Hepatic stellate cell (primary cell): ENCODE data around the gene OR1K1.
"Not testable (repeated sequence)": the region's sequence is repeated elsewhere in the genome, so short reads cannot be mapped to it uniquely, and the experiment has no call there.

ENCODE experiments used
- DNase-seq: peaks from one replicate; pipeline ENCODE4 v3.0.0; 2011; ENCODE audit warnings: low spot score

The OR1K1 gene, protein sequence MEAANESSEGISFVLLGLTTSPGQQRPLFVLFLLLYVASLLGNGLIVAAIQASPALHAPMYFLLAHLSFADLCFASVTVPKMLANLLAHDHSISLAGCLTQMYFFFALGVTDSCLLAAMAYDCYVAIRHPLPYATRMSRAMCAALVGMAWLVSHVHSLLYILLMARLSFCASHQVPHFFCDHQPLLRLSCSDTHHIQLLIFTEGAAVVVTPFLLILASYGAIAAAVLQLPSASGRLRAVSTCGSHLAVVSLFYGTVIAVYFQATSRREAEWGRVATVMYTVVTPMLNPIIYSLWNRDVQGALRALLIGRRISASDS

DNA sequence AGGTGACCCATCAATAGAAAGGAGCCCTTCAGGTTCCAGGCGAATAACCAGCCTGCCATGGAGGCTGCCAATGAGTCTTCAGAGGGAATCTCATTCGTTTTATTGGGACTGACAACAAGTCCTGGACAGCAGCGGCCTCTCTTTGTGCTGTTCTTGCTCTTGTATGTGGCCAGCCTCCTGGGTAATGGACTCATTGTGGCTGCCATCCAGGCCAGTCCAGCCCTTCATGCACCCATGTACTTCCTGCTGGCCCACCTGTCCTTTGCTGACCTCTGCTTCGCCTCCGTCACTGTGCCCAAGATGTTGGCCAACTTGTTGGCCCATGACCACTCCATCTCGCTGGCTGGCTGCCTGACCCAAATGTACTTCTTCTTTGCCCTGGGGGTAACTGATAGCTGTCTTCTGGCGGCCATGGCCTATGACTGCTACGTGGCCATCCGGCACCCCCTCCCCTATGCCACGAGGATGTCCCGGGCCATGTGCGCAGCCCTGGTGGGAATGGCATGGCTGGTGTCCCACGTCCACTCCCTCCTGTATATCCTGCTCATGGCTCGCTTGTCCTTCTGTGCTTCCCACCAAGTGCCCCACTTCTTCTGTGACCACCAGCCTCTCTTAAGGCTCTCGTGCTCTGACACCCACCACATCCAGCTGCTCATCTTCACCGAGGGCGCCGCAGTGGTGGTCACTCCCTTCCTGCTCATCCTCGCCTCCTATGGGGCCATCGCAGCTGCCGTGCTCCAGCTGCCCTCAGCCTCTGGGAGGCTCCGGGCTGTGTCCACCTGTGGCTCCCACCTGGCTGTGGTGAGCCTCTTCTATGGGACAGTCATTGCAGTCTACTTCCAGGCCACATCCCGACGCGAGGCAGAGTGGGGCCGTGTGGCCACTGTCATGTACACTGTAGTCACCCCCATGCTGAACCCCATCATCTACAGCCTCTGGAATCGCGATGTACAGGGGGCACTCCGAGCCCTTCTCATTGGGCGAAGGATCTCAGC is at the start of gene OR1K1:
TSS of gene OR1K1 (plus strand) at position 58 of the 995 bp plus-strand sequence. CDS start at position 58, 0 bp downstream.
- DNase-seq, result no peak

DNA sequence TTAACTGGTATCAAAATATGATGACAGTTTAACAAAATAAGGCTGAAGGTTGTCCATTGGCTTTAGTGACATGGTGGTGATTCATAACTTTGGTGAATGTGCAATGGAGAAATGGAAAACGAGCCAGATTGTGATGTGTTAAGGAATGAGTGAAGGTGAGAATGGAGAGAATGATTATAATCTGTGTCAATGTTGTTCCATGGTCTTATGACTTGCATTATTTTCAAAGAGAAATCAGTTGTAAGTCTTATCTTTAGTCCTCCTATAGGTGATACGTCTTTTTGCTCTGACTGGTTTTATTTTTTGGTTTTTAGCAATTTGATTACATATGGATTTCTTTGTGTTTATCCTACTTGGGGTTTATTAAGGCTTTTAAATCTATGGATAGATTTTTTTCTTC is 45.1 kb upstream of the OR1K1 start:
- no peak for DNase-seq

- DNase-seq, result no peak
Observed at GRCh38 chr9:122767817-122768216, 32.1 kb upstream of the OR1K1 start.

GRCh38 chr9:122777052-122777451 is 22.9 kb upstream of the OR1K1 start:
- DNase-seq, result no peak

GRCh38 chr9:122777935-122778627 is 21.8 kb upstream of the OR1K1 start:
- peak; percentile 32 for DNase-seq

DNA sequence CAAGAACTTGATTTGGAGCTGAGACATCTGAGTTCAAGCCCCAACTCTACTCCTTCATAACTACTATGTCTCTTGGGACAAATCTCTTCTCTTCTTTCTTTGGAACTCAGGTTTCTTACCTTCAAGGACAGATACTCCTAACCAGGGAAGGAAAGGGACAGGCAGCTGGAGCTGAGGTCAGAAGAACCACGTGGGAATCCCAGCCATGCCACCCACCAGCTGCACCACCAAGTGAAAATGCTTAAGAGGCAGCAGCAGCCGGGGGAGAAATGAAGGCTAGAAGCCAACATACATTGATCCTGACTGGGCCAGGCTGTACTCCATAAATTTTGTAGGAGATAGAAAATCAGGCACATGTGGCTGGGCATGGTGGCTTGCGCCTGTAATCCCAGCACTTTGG is 20.7 kb upstream of the OR1K1 start:
- no peak for DNase-seq

GRCh38 chr9:122780026-122780425 is 19.9 kb upstream of the OR1K1 start:
- DNase-seq, result no peak

DNA sequence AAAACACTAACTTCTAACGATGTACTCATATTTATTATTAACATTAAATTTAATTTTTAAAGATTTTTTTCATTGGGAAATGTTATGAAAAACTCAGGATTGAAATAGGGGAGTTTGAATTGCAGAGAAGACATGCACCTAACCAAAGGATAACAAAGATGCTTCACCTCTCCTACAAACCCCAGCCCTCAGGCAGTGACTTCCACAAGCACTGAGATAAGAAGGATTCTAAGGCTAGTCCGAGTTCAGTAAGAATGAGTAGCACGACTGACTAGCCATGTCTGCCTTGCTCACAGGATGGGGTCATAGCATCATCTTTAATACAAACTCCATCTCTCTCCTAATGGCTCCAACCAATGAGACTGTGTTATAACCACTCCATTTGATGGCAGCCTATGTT is 18.3 kb upstream of the OR1K1 start:
- no peak for DNase-seq

DNA sequence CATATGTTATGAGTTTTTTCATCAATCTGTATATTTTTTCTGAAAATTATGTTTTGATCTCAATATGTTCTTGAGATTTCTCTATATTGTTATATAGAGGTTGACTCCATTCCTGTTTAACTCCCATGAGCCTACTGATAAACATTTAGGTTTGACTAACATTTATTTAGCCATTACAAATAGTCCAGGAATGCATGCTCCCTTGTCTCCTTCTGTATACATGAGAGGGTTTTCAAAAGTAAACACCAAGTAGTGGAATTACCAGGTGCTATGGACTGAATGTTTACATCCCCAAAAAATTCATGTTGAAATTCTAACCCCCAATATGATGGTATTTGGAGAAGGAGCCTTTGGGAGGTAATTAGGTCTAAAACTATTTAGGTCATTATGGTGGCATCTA is 14.7 kb upstream of the OR1K1 start:
- DNase-seq, result no peak

GRCh38 chr9:122786338-122786737 is 13.6 kb upstream of the OR1K1 start:
- DNase-seq, result no peak

DNA sequence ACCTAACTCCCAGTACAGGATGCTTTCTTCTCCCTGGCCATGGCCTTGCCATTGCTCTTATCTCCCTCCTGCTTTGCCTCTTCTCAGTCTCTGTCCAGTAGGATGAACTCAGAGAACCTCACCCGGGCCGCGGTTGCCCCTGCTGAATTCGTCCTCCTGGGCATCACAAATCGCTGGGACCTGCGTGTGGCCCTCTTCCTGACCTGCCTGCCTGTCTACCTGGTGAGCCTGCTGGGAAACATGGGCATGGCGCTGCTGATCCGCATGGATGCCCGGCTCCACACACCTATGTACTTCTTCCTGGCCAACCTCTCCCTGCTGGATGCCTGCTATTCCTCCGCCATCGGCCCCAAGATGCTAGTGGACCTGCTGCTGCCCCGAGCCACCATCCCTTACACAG is 11.1 kb upstream of the OR1K1 start, which contains the start of gene OR5C1:
TSS of gene OR5C1 (plus strand) at position 103 of the 400 bp plus-strand sequence. CDS start at position 103, 0 bp downstream.
- no peak for DNase-seq

GRCh38 chr9:122789256-122790046 is 10.5 kb upstream of the OR1K1 start:
- DNase-seq, result no peak

- DNase-seq, result no peak
Observed at GRCh38 chr9:122791872-122792669, 7.9 kb upstream of the OR1K1 start.

- no peak for DNase-seq
Observed at GRCh38 chr9:122797316-122798063, 2.4 kb upstream of the OR1K1 start.

DNA sequence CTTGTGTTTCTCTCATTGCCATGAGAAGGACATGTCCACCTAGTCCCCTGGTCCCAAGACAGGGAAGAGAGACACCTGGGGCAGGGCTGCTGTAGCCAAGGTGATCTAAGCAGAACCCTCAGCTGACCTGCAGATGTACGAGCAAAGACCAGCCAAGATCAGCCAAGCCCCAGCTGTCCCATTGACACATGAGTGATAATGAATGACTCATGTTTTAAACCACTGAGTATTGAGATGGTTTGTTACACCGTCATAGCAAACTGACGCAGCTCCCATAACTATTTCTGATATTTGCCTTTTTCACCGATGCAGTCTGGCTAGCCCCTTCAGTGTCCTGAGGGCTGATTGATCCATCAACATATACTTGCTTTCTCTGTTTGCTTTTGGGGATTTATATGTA is 6.7 kb downstream of the OR1K1 start:
- no peak for DNase-seq

DNA sequence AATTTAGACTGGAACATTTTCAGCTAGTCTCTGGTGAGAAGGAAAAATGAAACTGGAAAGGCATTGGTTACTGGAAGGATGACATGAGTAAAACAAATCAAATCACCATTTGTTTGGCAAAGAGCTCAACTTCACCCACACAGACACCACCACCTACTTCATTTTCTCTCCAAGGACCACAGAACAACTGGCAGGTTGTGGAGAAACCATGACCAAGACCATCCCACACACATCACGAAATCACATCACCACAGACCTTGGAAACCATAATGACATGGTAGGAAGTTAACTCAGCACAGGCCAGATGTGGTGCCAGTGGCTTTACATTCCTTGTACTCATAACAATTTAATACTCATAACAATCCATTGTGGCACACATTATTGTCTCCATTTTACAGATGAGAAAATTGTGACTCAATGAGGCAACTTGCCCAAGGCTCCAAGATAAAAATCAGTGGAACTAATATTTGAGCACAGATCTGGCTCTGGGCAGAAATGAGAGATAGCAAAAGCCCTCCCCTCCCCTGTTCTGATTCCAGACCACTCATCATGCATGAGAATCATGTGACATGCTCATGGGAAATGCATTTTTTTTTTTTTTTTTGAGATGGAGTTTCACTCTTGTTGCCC is 7.5 kb downstream of the OR1K1 start:
- DNase-seq, result no peak

DNA sequence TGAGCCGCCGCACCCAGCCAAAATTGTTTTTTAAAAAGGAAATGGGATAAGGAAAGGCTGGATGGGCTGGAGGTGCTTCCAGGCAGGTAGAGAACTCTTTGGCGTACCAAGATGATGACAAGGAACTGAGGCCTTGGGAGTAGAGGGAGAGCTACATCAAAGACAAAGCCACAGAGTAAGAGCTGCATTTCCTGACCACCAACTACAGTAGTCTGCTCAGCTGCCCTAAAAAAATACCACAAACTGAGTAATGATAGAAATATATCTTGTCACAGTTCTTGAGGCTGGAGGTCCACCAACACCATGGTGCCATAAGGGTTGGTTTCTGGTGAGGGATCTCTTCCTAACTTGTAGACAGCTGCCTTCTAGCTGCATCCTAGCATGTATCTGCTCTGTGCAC is 8.2 kb downstream of the OR1K1 start:
- no peak for DNase-seq

- not testable (repeated sequence) for DNase-seq
Observed at GRCh38 chr9:122809261-122809660, 9.3 kb downstream of the OR1K1 start.

- DNase-seq, result peak; percentile 74
Observed at GRCh38 chr9:122810306-122810946, 10.5 kb downstream of the OR1K1 start.
